GM12878 (cell line): ENCODE data around the gene CNTN4. TPM values are rescaled to one million over a fixed set of nuclear protein-coding genes. Genes with fewer than 3 reads are reported as not detected.

Experiments used
- BMI1 ChIP-seq: fragments of 450-650 bp; IDR thresholded peaks from 2 replicates; pipeline ENCODE4 v1.6.1; 2016; ENCODE audit warnings: mild to moderate bottlenecking, moderate library complexity, borderline replicate concordance
- BRCA1 ChIP-seq: IDR thresholded peaks from 2 replicates; pipeline ENCODE4 v1.6.1; 2011; ENCODE audit warnings: low read depth, low read length, improper control_type of control experiment
- EP300 ChIP-seq, 2 experiments: fragments of 150-350 bp in 1 of 2; IDR thresholded peaks; 2 replicates each; pipeline ENCODE4 v1.6.1; 2011 to 2012; ENCODE audit warnings: low read depth in 2 of 2, low read length in 2 of 2, borderline replicate concordance in 1 of 2, improper control_type of control experiment in 1 of 2, inconsistent platforms in 1 of 2; ENCODE audit not compliant: control insufficient read depth in 1 of 2
- ESRRA ChIP-seq: IDR thresholded peaks from 2 replicates; pipeline ENCODE4 v1.6.1; 2012; ENCODE audit warnings: mild to moderate bottlenecking, low read length, improper control_type of control experiment
- FOXK2 ChIP-seq: fragments of 450-650 bp; IDR thresholded peaks from 2 replicates; pipeline ENCODE4 v1.6.1; 2017; ENCODE audit warnings: mild to moderate bottlenecking, moderate library complexity
- GATAD2B ChIP-seq: fragments of 450-650 bp; conservative IDR thresholded peaks from 2 replicates; pipeline ENCODE4 v1.6.1; 2017; ENCODE audit warnings: low read depth, mild to moderate bottlenecking, moderate library complexity
- HCFC1 ChIP-seq: fragments of 150-350 bp; IDR thresholded peaks from 2 replicates; pipeline ENCODE4 v1.6.1; 2014; ENCODE audit warnings: low read length
- JUNB ChIP-seq: IDR thresholded peaks from 2 replicates; pipeline ENCODE4 v1.6.1; 2016; ENCODE audit warnings: antibody characterized with exemption, mild to moderate bottlenecking
- MYC ChIP-seq: IDR thresholded peaks from 2 replicates; pipeline ENCODE4 v1.6.1; 2011; ENCODE audit warnings: mild to moderate bottlenecking, low read length, moderate library complexity, inconsistent platforms; ENCODE audit not compliant: insufficient read depth, insufficient replicate concordance, insufficient read length, severe bottlenecking
- PAX5 ChIP-seq: IDR thresholded peaks from 2 replicates; pipeline ENCODE4 v1.6.1; 2011; ENCODE audit warnings: low read depth, low read length, borderline replicate concordance
- TARDBP ChIP-seq: IDR thresholded peaks from 2 replicates; pipeline ENCODE4 v1.6.1; 2016; ENCODE audit warnings: borderline replicate concordance
- ZBTB4 ChIP-seq: fragments of 450-650 bp; formaldehyde crosslinking; IDR thresholded peaks from 2 replicates; pipeline ENCODE4 v1.4.0; 2022; ENCODE audit warnings: mild to moderate bottlenecking, moderate library complexity
- ZNF274 ChIP-seq: IDR thresholded peaks from one replicate; pipeline ENCODE4 v1.8.0; 2011; ENCODE audit not compliant: insufficient read length, insufficient read depth
- polyA plus RNA-seq, 11 experiments: library from polyadenylated mRNA; depleted of rRNA in 4 of 11; unstranded in 6 of 11; stranded (reverse) in 5 of 11; fragments of >200 nt; fragmentation: Nextera tagmentation in 4 of 11; fragmentation: Illumina TruSeq in 1 of 11; extraction: Ambion mirVana in 4 of 11; extraction: Trizol in 1 of 11; gene quantifications; 1 replicate in 1 of 11; 2 replicates in 10 of 11; pipeline versions ENCODE4 v1.2.1 to v1.2.3, GENCODE V29; 2011 to 2016; ENCODE audit warnings: inconsistent platforms in 2 of 11, missing spikeins in 2 of 11, low read depth in 1 of 11
- total RNA-seq, 4 experiments: library from RNA; depleted of rRNA in 3 of 4; stranded (reverse); fragments of >200 nt in 3 of 4; fragmentation: Illumina TruSeq in 1 of 4; extraction: Trizol in 1 of 4; gene quantifications; 2 replicates each; pipeline versions ENCODE4 v1.2.1 to v1.2.3, GENCODE V29; 2013 to 2021
- TF ChIP-seq, protein P1 (sequence below): fragments of 450-650 bp; IDR thresholded peaks from 2 replicates; pipeline ENCODE4 v1.6.1; 2016; ENCODE audit warnings: mild to moderate bottlenecking, moderate library complexity, borderline replicate concordance

The CNTN4 gene
- total and polyA plus RNA-seq, 10 of the 15 experiments (the other 5 are each of a cell fraction or from before 2014, with no cell fraction given) = 0.05 to 0.43 (median 0.15) TPM; not detected in 1

DNA sequence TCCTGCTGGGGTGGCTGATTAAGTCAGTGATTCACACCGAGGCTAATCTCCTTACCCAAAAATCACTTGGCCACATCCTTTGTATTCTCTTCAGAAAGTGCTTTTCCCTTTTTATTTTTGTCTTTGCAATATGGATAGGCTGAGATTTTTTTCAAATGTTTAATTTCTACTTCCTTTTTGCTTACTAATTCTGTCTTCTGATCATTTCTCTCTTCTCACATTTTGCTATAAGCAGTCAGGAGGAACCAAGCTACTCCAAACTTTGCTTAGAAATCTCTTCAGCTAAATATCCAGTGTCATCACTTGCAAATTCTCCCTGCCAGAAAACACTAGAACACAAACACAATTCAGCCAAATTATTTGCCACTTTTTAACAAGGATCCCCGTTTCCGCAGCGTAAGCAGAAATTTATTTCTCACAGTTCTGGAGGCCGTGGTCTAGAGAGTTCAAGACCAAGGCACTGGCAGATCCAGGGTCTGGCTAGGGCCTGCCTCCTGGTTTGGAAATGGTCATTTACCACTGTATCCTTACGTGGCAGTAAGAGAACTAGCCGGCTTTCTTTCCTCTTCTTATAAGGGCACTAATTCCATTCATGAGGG lies 906.6 kb downstream of the CNTN4 start (continued):
- TF ChIP-seq ZBTB4 (no peak), HCFC1 (no peak), JUNB (no peak), EP300 (IDR thresholded peaks at IDR 0.05; ENCODE audit: borderline replicate concordance in 1 of 2, control insufficient read depth in 1 of 2, low read depth in 2 of 2, low read length in 2 of 2) (no peak), GATAD2B (no peak), PAX5 (no peak), BRCA1 (no peak), BMI1 (no peak), MYC (no peak), ZNF274 (no peak), TARDBP (no peak), ESRRA (no peak), FOXK2 (no peak)
- TF ChIP-seq, protein P1, sequence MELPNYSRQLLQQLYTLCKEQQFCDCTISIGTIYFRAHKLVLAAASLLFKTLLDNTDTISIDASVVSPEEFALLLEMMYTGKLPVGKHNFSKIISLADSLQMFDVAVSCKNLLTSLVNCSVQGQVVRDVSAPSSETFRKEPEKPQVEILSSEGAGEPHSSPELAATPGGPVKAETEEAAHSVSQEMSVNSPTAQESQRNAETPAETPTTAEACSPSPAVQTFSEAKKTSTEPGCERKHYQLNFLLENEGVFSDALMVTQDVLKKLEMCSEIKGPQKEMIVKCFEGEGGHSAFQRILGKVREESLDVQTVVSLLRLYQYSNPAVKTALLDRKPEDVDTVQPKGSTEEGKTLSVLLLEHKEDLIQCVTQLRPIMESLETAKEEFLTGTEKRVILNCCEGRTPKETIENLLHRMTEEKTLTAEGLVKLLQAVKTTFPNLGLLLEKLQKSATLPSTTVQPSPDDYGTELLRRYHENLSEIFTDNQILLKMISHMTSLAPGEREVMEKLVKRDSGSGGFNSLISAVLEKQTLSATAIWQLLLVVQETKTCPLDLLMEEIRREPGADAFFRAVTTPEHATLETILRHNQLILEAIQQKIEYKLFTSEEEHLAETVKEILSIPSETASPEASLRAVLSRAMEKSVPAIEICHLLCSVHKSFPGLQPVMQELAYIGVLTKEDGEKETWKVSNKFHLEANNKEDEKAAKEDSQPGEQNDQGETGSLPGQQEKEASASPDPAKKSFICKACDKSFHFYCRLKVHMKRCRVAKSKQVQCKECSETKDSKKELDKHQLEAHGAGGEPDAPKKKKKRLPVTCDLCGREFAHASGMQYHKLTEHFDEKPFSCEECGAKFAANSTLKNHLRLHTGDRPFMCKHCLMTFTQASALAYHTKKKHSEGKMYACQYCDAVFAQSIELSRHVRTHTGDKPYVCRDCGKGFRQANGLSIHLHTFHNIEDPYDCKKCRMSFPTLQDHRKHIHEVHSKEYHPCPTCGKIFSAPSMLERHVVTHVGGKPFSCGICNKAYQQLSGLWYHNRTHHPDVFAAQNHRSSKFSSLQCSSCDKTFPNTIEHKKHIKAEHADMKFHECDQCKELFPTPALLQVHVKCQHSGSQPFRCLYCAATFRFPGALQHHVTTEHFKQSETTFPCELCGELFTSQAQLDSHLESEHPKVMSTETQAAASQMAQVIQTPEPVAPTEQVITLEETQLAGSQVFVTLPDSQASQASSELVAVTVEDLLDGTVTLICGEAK = no peak
